PC-9 (cell line): ENCODE measurements around the gene GPR148. TPM values are rescaled to one million over a fixed set of nuclear protein-coding genes. Genes with fewer than 3 reads are reported as not detected.

ENCODE experiments used
- BruUV-seq: library from RNA; stranded (reverse); fragments of 400-500 nt; replicated peaks from 2 replicates; lab custom pipeline; 2021; lab: Mats Ljungman, UMichigan
- CTCF ChIA-PET: fragments of 300-600 bp; sonication (Branson Sonifier 250); formaldehyde crosslinking; loops from one replicate; lab custom pipeline; 2022; ENCODE audit warnings: antibody characterized with exemption; lab: Charles Lee
- POLR2A ChIA-PET: fragments of 300-600 bp; sonication (Branson Sonifier 250); formaldehyde crosslinking; loops from one replicate; lab custom pipeline; 2022; ENCODE audit warnings: antibody characterized with exemption; ENCODE audit not compliant: unreplicated experiment; lab: Charles Lee
- DNase-seq, 2 experiments: peaks; one replicate each; pipeline versions ENCODE4 v3.0.0 to v3.0.0-alpha.2; 2015 to 2022; ENCODE audit warnings: mixed read lengths in 1 of 2
- H2AFZ ChIP-seq: fragments of 200-600 bp; sonication (generic); 2 replicates; pipeline ENCODE4 v1.8.1; 2017; ENCODE audit warnings: antibody characterized with exemption
- H3F3A ChIP-seq: fragments of 200-600 bp; sonication (generic); 2 replicates; pipeline ENCODE4 v1.8.1; 2017; ENCODE audit warnings: antibody characterized with exemption, mild to moderate bottlenecking, low read depth; ENCODE audit not compliant: insufficient read depth
- H3K27ac ChIP-seq: fragments of 200-600 bp; sonication (generic); 2 replicates; pipeline ENCODE4 v1.6.1; 2016; ENCODE audit warnings: mixed run types
- H3K27me3 ChIP-seq: fragments of 200-600 bp; sonication (generic); 2 replicates; pipeline ENCODE4 v1.6.1; 2016; ENCODE audit warnings: low read depth, mixed run types; ENCODE audit not compliant: insufficient read depth
- H3K36me3 ChIP-seq: fragments of 200-600 bp; sonication (generic); 2 replicates; pipeline ENCODE4 v1.6.1; 2016; ENCODE audit warnings: low read depth, mixed run types
- H3K4me1 ChIP-seq: fragments of 200-600 bp; sonication (generic); replicated peaks from 2 replicates; pipeline ENCODE4 v1.6.1; 2016; ENCODE audit warnings: mixed run types; ENCODE audit not compliant: insufficient read depth
- H3K4me2 ChIP-seq: fragments of 200-600 bp; sonication (generic); 2 replicates; pipeline ENCODE4 v1.6.1; 2017; ENCODE audit warnings: mixed run types
- H3K4me3 ChIP-seq: fragments of 200-600 bp; sonication (generic); 2 replicates; pipeline ENCODE4 v1.6.1; 2016; ENCODE audit warnings: mixed run types
- H3K79me2 ChIP-seq: fragments of 200-600 bp; sonication (generic); 2 replicates; pipeline ENCODE4 v1.6.1; 2017; ENCODE audit warnings: low read depth, mixed run types
- H3K9me2 ChIP-seq: fragments of 200-600 bp; sonication (generic); 2 replicates; pipeline ENCODE4 v1.8.1; 2017; ENCODE audit warnings: mild to moderate bottlenecking; ENCODE audit not compliant: insufficient read depth
- H3K9me3 ChIP-seq: fragments of 200-600 bp; sonication (generic); 2 replicates; pipeline ENCODE4 v1.8.1; 2016; ENCODE audit warnings: low read depth; ENCODE audit not compliant: insufficient read depth
- H4K20me1 ChIP-seq: fragments of 200-600 bp; sonication (generic); 2 replicates; pipeline ENCODE4 v1.8.1; 2017; ENCODE audit not compliant: insufficient read depth
- EZH2 ChIP-seq: fragments of 200-600 bp; sonication (generic); IDR thresholded peaks from 2 replicates; pipeline ENCODE4 v1.8.0; 2017; ENCODE audit warnings: antibody characterized with exemption, low read depth
- intact Hi-C: fragments of 100-400 bp; cut with micrococcal nuclease; formaldehyde crosslinking; loops from one replicate; pipeline ENCODE4 v1.10.0; 2022; ENCODE audit not compliant: unreplicated experiment
- total RNA-seq: library from RNA; stranded (reverse); gene quantifications from 2 replicates; pipeline ENCODE4 v1.2.3, GENCODE V29; 2021
- TF ChIP-seq, protein P1 (sequence below): fragments of 200-600 bp; sonication (generic); conservative IDR thresholded peaks from 2 replicates; pipeline ENCODE4 v1.6.1; 2017; ENCODE audit warnings: mixed run types, antibody characterized with exemption, mild to moderate bottlenecking, moderate library complexity

The GPR148 gene
- total RNA-seq, 1 experiment from 2014 or later, result not detected

GRCh38 chr2:130749641-130750040, 20.8 kb downstream of the GPR148 start:
- DNase-seq, result no peak
- no peak overlapping the region for H2AFZ ChIP-seq
- H3K9me2 ChIP-seq, result no peaks in the 10 kb centered on the region
- no TSS peak for BruUV-seq
- H4K20me1 ChIP-seq, result no peaks in the 10 kb centered on the region
- CTCF ChIA-PET, result no interaction called here
- no peak overlapping the region for H3K4me3 ChIP-seq
- POLR2A ChIA-PET, result no interaction called here
- no peak overlapping the region for H3K27ac ChIP-seq
- H3K4me2 ChIP-seq, result no peak overlapping the region
- no peaks in the 10 kb centered on the region for H3F3A ChIP-seq
- H3K36me3 ChIP-seq, result no peaks in the 10 kb centered on the region
- H3K27me3 ChIP-seq, result peaks cover 82% of the 10 kb centered on the region
- intact Hi-C loops, result no loop called here
- no peaks in the 10 kb centered on the region for H3K4me1 ChIP-seq
- TF ChIP-seq EZH2, result no peak
- TF ChIP-seq, protein P1, sequence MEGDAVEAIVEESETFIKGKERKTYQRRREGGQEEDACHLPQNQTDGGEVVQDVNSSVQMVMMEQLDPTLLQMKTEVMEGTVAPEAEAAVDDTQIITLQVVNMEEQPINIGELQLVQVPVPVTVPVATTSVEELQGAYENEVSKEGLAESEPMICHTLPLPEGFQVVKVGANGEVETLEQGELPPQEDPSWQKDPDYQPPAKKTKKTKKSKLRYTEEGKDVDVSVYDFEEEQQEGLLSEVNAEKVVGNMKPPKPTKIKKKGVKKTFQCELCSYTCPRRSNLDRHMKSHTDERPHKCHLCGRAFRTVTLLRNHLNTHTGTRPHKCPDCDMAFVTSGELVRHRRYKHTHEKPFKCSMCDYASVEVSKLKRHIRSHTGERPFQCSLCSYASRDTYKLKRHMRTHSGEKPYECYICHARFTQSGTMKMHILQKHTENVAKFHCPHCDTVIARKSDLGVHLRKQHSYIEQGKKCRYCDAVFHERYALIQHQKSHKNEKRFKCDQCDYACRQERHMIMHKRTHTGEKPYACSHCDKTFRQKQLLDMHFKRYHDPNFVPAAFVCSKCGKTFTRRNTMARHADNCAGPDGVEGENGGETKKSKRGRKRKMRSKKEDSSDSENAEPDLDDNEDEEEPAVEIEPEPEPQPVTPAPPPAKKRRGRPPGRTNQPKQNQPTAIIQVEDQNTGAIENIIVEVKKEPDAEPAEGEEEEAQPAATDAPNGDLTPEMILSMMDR, result no peak
- H3K79me2 ChIP-seq, result no peaks in the 10 kb centered on the region
- no peaks in the 10 kb centered on the region for H3K9me3 ChIP-seq

- ChIA-PET CTCF (no interaction called here), POLR2A (no interaction called here)
- no peak for TF ChIP-seq EZH2
- TF ChIP-seq, protein P1, result no peak
- Histone ChIP-seq H3K27me3 (peaks cover 85% of the 10 kb centered on the region), H3K4me2 (no peak overlapping the region), H3K27ac (no peak overlapping the region), H4K20me1 (peaks cover 1% of the 10 kb centered on the region; the same call in 1 of the 2 replicates), H3K4me1 (no peaks in the 10 kb centered on the region), H3K79me2 (no peaks in the 10 kb centered on the region), H3F3A (no peaks in the 10 kb centered on the region), H3K9me3 (no peaks in the 10 kb centered on the region), H3K4me3 (no peak overlapping the region), H3K36me3 (no peaks in the 10 kb centered on the region), H3K9me2 (no peaks in the 10 kb centered on the region), H2AFZ (no peak overlapping the region)
- no TSS peak for BruUV-seq
- intact Hi-C loops, result no loop called here
- no peak for DNase-seq
These were observed 25.9 kb downstream of the GPR148 start for GRCh38 chr2:130754811-130755210.

DNA sequence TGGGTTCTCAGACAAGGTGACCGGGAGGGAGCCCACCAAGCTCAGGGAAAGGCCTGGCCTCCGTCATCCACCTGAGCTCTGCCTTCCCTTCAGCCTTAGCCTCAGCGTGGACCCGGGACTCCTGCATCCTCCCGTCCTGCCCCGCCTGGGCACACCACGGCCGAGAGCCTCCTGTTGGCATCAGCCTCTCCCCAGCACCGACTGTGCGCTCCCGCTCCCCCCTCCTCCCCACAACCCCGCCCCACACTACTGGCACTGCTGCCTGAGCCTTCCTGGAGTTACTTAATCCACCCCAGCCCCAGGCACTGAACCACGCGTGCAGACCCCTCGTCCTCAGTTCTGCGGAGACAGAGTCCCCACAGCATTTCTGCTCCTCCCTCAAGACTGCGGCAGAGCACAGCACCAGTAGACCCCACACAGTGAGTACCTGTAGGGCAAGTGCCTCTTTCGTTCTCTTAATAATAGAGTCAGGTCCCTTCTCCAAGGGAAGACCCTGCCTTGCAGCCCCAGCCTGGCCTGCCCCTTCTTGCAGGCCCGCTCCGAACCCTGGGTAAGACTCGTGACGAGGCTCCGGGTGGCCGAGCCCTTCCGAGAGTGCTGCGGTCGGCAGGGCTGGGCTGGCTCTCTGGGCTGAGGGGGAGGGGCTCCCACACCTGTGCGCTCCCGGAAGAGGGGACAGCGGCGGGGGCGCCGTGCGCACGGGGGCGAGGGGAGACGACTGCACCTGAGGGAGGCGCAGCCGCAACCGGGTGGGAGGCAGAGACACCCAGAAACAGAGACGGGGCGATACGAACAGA, 26.6 kb downstream of the GPR148 start, which contains the start of gene AMER3:
Gene AMER3 (plus strand): TSS at position 285 of the 797 bp plus-strand sequence. CDS start 6,533 bp downstream, outside the sequence.
- Histone ChIP-seq H3K9me2 (no peaks in the 10 kb centered on the region), H3K27ac (no peak within 1 kb of the TSS), H2AFZ (no peak within 1 kb of the TSS), H3K9me3 (no peaks in the 10 kb centered on the region), H4K20me1 (peaks cover 4% of the 10 kb centered on the region; the same call in 1 of the 2 replicates), H3K79me2 (no peaks in the 10 kb centered on the region), H3K36me3 (no peaks in the 10 kb centered on the region), H3K4me2 (no peak within 1 kb of the TSS), H3K4me3 (no peak within 1 kb of the TSS), H3K27me3 (peaks cover 85% of the 10 kb centered on the region), H3F3A (no peaks in the 10 kb centered on the region), H3K4me1 (no peaks in the 10 kb centered on the region)
- no TSS peak for BruUV-seq
- intact Hi-C loops, result no loop called here
- DNase-seq, result no peak
- ChIA-PET POLR2A (no interaction called here), CTCF (no interaction called here)
- TF ChIP-seq EZH2, result no peak
- TF ChIP-seq, protein P1, result no peak
